Activated CD8-positive, alpha-beta T cell treated with anti-CD3 and anti-CD28 coated beads for 36 hours (primary cell): ENCODE measurements around the gene RSAD2. TPM values are rescaled to one million over a fixed set of nuclear protein-coding genes. Genes with fewer than 3 reads are reported as not detected.

Source experiments
- ATAC-seq: fragments of 200-7000 bp; cut with Tn5 transposase; one replicate; pipeline ENCODE4 v1.10.0; 2021; ENCODE audit warnings: mild to moderate bottlenecking, moderate library complexity
- CTCF ChIA-PET: fragments of 350-600 bp; sonication (Branson Sonifier 250); formaldehyde crosslinking; loops from one replicate; lab custom pipeline; 2021; ENCODE audit warnings: antibody characterized with exemption; lab: Charles Lee
- POLR2A ChIA-PET: fragments of 350-600 bp; sonication (Branson Sonifier 250); formaldehyde crosslinking; loops from one replicate; lab custom pipeline; 2021; ENCODE audit warnings: antibody characterized with exemption; lab: Charles Lee
- DNase-seq: peaks from one replicate; pipeline ENCODE4 v3.0.0-alpha.2; 2020
- H3K27ac Mint-ChIP-seq: one replicate; pipeline ENCODE4 v1.8.0; 2021; ENCODE audit warnings: mild to moderate bottlenecking, mixed read lengths
- H3K27me3 Mint-ChIP-seq: one replicate; pipeline ENCODE4 v1.8.0; 2021; ENCODE audit warnings: mixed read lengths
- H3K36me3 Mint-ChIP-seq: one replicate; pipeline ENCODE4 v1.8.0; 2021; ENCODE audit warnings: low read depth, mixed read lengths
- H3K4me1 Mint-ChIP-seq: one replicate; pipeline ENCODE4 v1.8.0; 2021; ENCODE audit warnings: low read depth, mixed read lengths
- H3K4me3 Mint-ChIP-seq: one replicate; pipeline ENCODE4 v1.8.0; 2021; ENCODE audit warnings: mild to moderate bottlenecking, moderate library complexity, mixed read lengths
- H3K9me3 Mint-ChIP-seq: one replicate; pipeline ENCODE4 v1.8.0; 2021; ENCODE audit warnings: mixed read lengths
- intact Hi-C: fragments of 100-400 bp; cut with micrococcal nuclease; formaldehyde crosslinking; loops from one replicate; pipeline ENCODE4 v1.10.0; 2022
- total RNA-seq, 2 experiments: library from RNA; stranded (reverse); gene quantifications; one replicate each; pipeline ENCODE4 v1.2.3, GENCODE V29; 2021
- TF ChIP-seq, protein P1 (sequence below): fragments of 200-600 bp; IDR thresholded peaks from one replicate; pipeline ENCODE4 v1.8.0; 2022; ENCODE audit warnings: antibody characterized with exemption, mild to moderate bottlenecking

Gene RSAD2
- total RNA-seq, 2 experiments from 2014 or later = 2.8 to 3.7 TPM

DNA sequence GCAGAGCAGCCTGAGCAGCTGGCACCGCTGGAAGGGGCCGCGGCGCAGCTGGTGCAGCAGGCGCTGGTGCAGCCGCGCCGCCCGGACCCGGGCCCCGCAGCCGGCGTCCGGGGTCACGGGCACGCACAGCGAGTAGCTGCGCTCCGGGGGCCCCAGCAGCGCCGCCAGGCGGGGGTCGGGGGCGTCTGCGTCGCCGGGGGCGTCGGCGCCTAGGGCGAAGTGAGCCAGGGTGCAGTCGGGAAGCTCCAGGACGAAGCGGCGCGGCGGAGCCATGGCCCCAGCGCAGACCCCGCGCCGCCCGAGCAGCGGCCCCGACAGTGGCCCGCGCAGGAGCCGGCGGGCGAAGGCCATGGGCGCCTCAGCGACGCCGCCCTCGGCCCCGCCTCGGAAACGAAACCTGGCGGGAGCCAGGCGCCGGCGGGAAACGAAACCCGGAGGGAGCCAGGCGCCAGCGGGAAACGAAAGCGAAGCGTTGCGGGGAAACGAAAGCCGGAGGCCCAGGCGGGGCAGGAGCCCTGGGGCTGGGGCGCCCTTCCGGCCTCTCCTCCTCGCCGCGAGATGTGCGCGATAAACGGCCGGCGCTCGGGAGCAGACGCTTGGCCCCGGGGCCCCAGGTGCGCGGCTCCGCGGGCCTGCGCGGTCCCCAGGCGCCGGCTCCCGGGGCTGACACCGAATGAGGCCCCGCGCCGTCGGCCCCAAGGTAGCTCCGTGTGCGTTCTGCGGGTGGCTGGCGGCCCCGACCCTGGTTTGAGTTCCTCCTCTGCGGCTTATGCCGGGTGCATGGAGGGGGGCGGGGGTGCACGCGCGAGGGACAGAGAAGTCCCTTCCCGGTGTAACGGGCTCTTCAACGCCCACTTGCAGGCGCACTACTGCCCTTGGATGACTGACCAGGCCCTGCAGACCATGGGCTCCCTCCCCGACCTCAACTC, 12.0 kb upstream of the RSAD2 start, which contains the start of gene CMPK2:
CMPK2 (minus strand) TSS at position 562 of the 929 bp plus-strand sequence; CDS start at position 351, 211 bp downstream.
- peaks cover 13% of the 10 kb centered on the region for H3K4me1 Mint-ChIP-seq
- H3K36me3 Mint-ChIP-seq = peaks cover 11% of the 10 kb centered on the region
- TF ChIP-seq, protein P1, sequence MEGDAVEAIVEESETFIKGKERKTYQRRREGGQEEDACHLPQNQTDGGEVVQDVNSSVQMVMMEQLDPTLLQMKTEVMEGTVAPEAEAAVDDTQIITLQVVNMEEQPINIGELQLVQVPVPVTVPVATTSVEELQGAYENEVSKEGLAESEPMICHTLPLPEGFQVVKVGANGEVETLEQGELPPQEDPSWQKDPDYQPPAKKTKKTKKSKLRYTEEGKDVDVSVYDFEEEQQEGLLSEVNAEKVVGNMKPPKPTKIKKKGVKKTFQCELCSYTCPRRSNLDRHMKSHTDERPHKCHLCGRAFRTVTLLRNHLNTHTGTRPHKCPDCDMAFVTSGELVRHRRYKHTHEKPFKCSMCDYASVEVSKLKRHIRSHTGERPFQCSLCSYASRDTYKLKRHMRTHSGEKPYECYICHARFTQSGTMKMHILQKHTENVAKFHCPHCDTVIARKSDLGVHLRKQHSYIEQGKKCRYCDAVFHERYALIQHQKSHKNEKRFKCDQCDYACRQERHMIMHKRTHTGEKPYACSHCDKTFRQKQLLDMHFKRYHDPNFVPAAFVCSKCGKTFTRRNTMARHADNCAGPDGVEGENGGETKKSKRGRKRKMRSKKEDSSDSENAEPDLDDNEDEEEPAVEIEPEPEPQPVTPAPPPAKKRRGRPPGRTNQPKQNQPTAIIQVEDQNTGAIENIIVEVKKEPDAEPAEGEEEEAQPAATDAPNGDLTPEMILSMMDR = no peak
- no peaks in the 10 kb centered on the region for H3K27me3 Mint-ChIP-seq
- intact Hi-C loops = loop anchor here (5.0 kb wide), 1 partner anchor 42 kb away; no protein-coding TSS in a partner anchor
- H3K9me3 Mint-ChIP-seq = peaks cover under 1% of the 10 kb centered on the region
- H3K4me3 Mint-ChIP-seq = peak within 1 kb of the TSS; percentile 75
- peak; percentile 82 for ATAC-seq
- CTCF ChIA-PET = interaction anchor here (0.7 to 5.0 kb wide), 17 partner anchors 12 to 178 kb away, joined by 3 to 69 read pairs (median 4); partner anchors contain the start of genes RNF144A and RSAD2
- peak within 1 kb of the TSS; percentile 84 for H3K27ac Mint-ChIP-seq
- POLR2A ChIA-PET = interaction anchor here (0.9 to 4.8 kb wide), 10 partner anchors 13 to 53 kb away, joined by 3 to 48 read pairs (median 5); partner anchors contain the start of gene RSAD2
- peak; percentile 80 for DNase-seq

DNA sequence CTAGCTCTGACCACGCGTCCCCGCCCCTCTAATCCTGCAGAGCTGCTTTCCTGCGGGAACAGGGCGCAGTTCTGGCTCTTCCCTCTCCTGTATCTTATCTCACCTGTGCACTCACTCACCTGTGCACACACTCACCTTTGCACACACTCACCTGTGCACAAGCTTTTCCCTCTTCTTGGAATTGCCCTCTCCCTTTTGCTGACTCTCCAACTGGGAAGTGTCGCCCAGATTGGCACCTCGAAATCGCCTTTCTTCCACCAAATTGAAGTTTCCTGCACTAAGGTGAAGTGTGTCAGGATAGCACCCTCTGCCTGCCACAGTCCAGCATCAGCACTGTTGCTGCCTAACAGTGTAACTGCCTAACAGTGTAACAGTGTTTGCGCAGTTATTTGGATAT, 11.3 kb upstream of the RSAD2 start:
- intact Hi-C loops = loop anchor here (5.0 kb wide), 1 partner anchor 41 kb away; no protein-coding TSS in a partner anchor
- peaks cover 15% of the 10 kb centered on the region for H3K4me1 Mint-ChIP-seq

DNA sequence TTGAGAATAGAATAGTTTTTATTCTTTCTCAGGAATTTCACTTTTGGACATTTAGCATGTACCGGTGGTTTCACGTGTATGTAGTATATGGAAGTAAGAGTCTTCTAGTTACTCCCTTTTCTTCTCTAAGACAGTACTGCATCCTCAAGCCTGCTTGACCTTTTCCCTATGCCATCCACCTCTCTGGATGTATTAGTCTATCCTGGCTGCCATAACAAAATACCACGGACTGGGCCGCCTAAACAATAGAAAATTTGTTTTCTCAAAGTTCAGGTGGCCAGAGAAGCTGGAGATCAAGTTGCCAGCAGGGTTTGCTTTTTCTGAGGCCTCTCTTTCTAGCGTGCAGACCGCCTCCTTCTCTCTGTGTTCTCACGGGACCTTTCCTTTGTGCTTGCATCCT, 10.6 kb upstream of the RSAD2 start:
- H3K4me3 Mint-ChIP-seq = peak overlapping the region; percentile 3
- POLR2A ChIA-PET = interaction anchor here (1.1 to 4.8 kb wide), 2 partner anchors 12 to 44 kb away, joined by 3 to 48 read pairs; partner anchors contain the start of gene RSAD2

More for the DNA sequence above, 11.3 kb upstream of the RSAD2 start:
- Mint-ChIP-seq H3K27me3 (no peaks in the 10 kb centered on the region), H3K27ac (peak overlapping the region; percentile 84), H3K4me3 (peak overlapping the region; percentile 75), H3K9me3 (no peaks in the 10 kb centered on the region), H3K36me3 (peaks cover 6% of the 10 kb centered on the region)
- ChIA-PET CTCF (interaction anchor here (0.6 to 5.0 kb wide), 18 partner anchors 11 to 177 kb away, joined by 3 to 69 read pairs (median 4); partner anchors contain the start of genes RNF144A and RSAD2), POLR2A (interaction anchor here (0.9 to 4.8 kb wide), 8 partner anchors 12 to 50 kb away, joined by 3 to 48 read pairs (median 4); partner anchors contain the start of gene RSAD2)
- ATAC-seq = peak; percentile 52
- DNase-seq = peak; percentile 51
- TF ChIP-seq, protein P1 = peak; percentile 51

DNA sequence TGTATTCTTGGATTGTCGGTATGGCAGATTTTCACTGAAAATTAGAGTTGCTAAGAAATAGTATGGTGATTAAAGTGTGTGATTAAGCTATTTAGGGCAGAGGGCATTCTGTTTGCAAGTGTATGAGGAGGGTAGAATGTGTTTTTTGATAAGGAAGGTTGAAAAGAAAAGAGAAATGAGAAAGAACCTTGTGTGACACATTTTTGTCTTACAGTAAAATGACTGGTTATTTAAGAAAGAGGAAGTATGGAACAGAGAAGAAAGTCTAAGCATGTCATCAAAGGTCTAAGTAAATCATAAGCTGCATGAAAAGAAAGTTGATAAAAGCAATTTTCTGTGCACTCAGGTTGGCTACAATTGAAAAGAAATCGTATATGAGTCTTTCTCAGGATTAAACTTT, 5.2 kb upstream of the RSAD2 start:
- POLR2A ChIA-PET = interaction anchor here (1.2 to 1.4 kb wide), 2 partner anchors 11 to 45 kb away, joined by 3 to 4 read pairs; no protein-coding TSS in a partner anchor
- TF ChIP-seq, protein P1 = no peak
- CTCF ChIA-PET = interaction anchor here (0.8 to 3.2 kb wide), 6 partner anchors 10 to 142 kb away, joined by 3 to 16 read pairs (median 3); no protein-coding TSS in a partner anchor
- peaks cover 40% of the 10 kb centered on the region for H3K4me1 Mint-ChIP-seq
- DNase-seq (no peak), ATAC-seq (no peak)
- intact Hi-C loops = no loop called here
- H3K4me3 Mint-ChIP-seq = no peak overlapping the region
- no peaks in the 10 kb centered on the region for H3K27me3 Mint-ChIP-seq
- H3K9me3 Mint-ChIP-seq = peaks cover 4% of the 10 kb centered on the region
- peak overlapping the region; percentile 32 for H3K27ac Mint-ChIP-seq
- peaks cover 6% of the 10 kb centered on the region for H3K36me3 Mint-ChIP-seq

More for the DNA sequence above, 10.6 kb upstream of the RSAD2 start:
- ATAC-seq = no peak
- intact Hi-C loops = loop anchor here (5.0 kb wide), 1 partner anchor 40 kb away; no protein-coding TSS in a partner anchor
- peak overlapping the region; percentile 13 for H3K27ac Mint-ChIP-seq
- CTCF ChIA-PET = interaction anchor here (0.6 to 5.0 kb wide), 13 partner anchors 10 to 177 kb away, joined by 3 to 69 read pairs (median 8); partner anchors contain the start of genes RNF144A and RSAD2
- peaks cover 2% of the 10 kb centered on the region for H3K36me3 Mint-ChIP-seq
- DNase-seq = no peak
- peaks cover 17% of the 10 kb centered on the region for H3K4me1 Mint-ChIP-seq
- TF ChIP-seq, protein P1 = no peak
- no peaks in the 10 kb centered on the region for H3K27me3 Mint-ChIP-seq
- H3K9me3 Mint-ChIP-seq = no peaks in the 10 kb centered on the region
